Hepatocyte (in vitro differentiated cells): ENCODE results near the gene SH3GL3.

Source experiments
- EZH2 ChIP-seq: fragments of 200-600 bp; sonication (generic); IDR thresholded peaks from 2 replicates; pipeline ENCODE4 v1.6.1; 2016; ENCODE audit warnings: antibody characterized with exemption, mild to moderate bottlenecking, borderline replicate concordance
- TF ChIP-seq, protein P1 (sequence below): fragments of 200-600 bp; sonication (generic); IDR thresholded peaks from 2 replicates; pipeline ENCODE4 v1.5.1; 2016; ENCODE audit warnings: antibody characterized with exemption, mild to moderate bottlenecking; ENCODE audit not compliant: poor library complexity

DNA sequence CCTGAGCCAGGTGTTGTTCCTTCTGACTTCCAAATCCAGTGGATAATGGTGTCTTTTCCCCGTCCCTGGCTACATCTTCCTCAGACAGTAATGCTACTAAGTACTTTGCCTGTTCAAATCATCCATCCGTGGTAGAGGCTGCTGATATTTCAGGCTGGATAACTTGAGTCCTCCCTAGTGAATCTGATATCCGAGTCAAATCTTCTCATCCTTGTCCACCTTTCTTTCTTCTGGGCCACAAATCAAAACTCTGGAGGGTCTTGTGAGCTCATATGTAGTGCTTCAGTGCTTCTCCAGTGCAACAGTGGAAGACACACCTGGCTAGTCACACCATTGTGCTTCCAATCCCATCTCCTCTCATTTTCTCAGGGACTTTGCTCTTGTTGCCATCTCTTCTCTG, 11.2 kb downstream of the SH3GL3 start:
- TF ChIP-seq, protein P1, sequence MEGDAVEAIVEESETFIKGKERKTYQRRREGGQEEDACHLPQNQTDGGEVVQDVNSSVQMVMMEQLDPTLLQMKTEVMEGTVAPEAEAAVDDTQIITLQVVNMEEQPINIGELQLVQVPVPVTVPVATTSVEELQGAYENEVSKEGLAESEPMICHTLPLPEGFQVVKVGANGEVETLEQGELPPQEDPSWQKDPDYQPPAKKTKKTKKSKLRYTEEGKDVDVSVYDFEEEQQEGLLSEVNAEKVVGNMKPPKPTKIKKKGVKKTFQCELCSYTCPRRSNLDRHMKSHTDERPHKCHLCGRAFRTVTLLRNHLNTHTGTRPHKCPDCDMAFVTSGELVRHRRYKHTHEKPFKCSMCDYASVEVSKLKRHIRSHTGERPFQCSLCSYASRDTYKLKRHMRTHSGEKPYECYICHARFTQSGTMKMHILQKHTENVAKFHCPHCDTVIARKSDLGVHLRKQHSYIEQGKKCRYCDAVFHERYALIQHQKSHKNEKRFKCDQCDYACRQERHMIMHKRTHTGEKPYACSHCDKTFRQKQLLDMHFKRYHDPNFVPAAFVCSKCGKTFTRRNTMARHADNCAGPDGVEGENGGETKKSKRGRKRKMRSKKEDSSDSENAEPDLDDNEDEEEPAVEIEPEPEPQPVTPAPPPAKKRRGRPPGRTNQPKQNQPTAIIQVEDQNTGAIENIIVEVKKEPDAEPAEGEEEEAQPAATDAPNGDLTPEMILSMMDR, result no peak
- no peak for TF ChIP-seq EZH2
